A673 (cell line): Measurements from ENCODE around the gene POLE4. TPM values are rescaled to one million over a fixed set of nuclear protein-coding genes. Genes with fewer than 3 reads are reported as not detected.

Experiments used
- BruUV-seq: library from RNA; stranded (reverse); fragments of 400-500 nt; replicated peaks from 2 replicates; lab custom pipeline; 2021; lab: Mats Ljungman, UMichigan
- CTCF ChIA-PET: fragments of 300-600 bp; sonication (Branson Sonifier 250); formaldehyde crosslinking; loops from one replicate; lab custom pipeline; 2022; ENCODE audit warnings: antibody characterized with exemption; lab: Charles Lee
- POLR2A ChIA-PET: fragments of 300-600 bp; sonication (Branson Sonifier 250); formaldehyde crosslinking; loops from one replicate; lab custom pipeline; 2022; ENCODE audit warnings: antibody characterized with exemption; ENCODE audit not compliant: low non-redundant PET; lab: Charles Lee
- DNase-seq: peaks from one replicate; pipeline ENCODE4 v3.0.0-alpha.2; 2015; ENCODE audit warnings: low spot score
- H3K27ac ChIP-seq: fragments of 200-600 bp; sonication (generic); 2 replicates; pipeline ENCODE4 v1.5.1; 2016; ENCODE audit warnings: mixed run types, low read depth, mild to moderate bottlenecking, mixed read lengths, antibody characterized with exemption, low read length; ENCODE audit not compliant: poor library complexity, severe bottlenecking
- H3K27me3 ChIP-seq: fragments of 200-600 bp; sonication (generic); replicated peaks from 2 replicates; pipeline ENCODE4 v1.6.1; 2017; ENCODE audit warnings: mixed run types, low read depth, mild to moderate bottlenecking, mixed read lengths, antibody characterized with exemption, low read length; ENCODE audit not compliant: insufficient read depth, poor library complexity
- H3K36me3 ChIP-seq: fragments of 200-600 bp; sonication (generic); 2 replicates; pipeline ENCODE4 v1.6.1; 2016; ENCODE audit warnings: mixed run types, mild to moderate bottlenecking, mixed read lengths, antibody characterized with exemption, low read length; ENCODE audit not compliant: insufficient read depth, poor library complexity, severe bottlenecking
- H3K4me1 ChIP-seq: fragments of 200-600 bp; sonication (generic); 2 replicates; pipeline ENCODE4 v1.6.1; 2017; ENCODE audit warnings: mixed run types, mild to moderate bottlenecking, mixed read lengths, antibody characterized with exemption, low read length; ENCODE audit not compliant: insufficient read depth, poor library complexity, severe bottlenecking
- H3K4me3 ChIP-seq: fragments of 200-600 bp; sonication (generic); 2 replicates; pipeline ENCODE4 v1.5.1; 2016; ENCODE audit warnings: low read depth, mixed run types, mild to moderate bottlenecking, mixed read lengths, low read length; ENCODE audit not compliant: poor library complexity, severe bottlenecking
- H3K9me3 ChIP-seq: fragments of 200-600 bp; sonication (generic); 2 replicates; pipeline ENCODE4 v1.6.1; 2016; ENCODE audit warnings: mixed run types, low read depth, mild to moderate bottlenecking, mixed read lengths, antibody characterized with exemption, low read length; ENCODE audit not compliant: poor library complexity, severe bottlenecking
- CTCF ChIP-seq: fragments of 300-800, 200-600 bp; sonication (generic); conservative IDR thresholded peaks from 2 replicates; pipeline ENCODE4 v1.5.1; 2017; ENCODE audit warnings: low read depth, mild to moderate bottlenecking, antibody characterized with exemption, low read length, moderate library complexity, mixed read lengths
- EZH2 ChIP-seq: fragments of 200-600 bp; sonication (generic); IDR thresholded peaks from 2 replicates; pipeline ENCODE4 v1.6.1; 2017; ENCODE audit warnings: borderline replicate concordance, low read depth, mild to moderate bottlenecking, mixed read lengths, antibody characterized with exemption, low read length; ENCODE audit not compliant: poor library complexity, severe bottlenecking
- intact Hi-C: fragments of 100-400 bp; cut with micrococcal nuclease; formaldehyde crosslinking; loops from one replicate; pipeline ENCODE4 v1.10.0; 2022; ENCODE audit not compliant: unreplicated experiment
- total RNA-seq: library from RNA; stranded (reverse); gene quantifications from 2 replicates; pipeline ENCODE4 v1.2.3, GENCODE V29; 2021

Gene POLE4
- total RNA-seq, 1 experiment from 2014 or later, result 60.6 TPM

GRCh38 chr2:74999468-74999867 is 41.0 kb downstream of the POLE4 start:
- BruUV-seq, result no TSS peak
- Histone ChIP-seq H3K4me1 (no peaks in the 10 kb centered on the region), H3K27me3 (no peaks in the 10 kb centered on the region), H3K9me3 (no peaks in the 10 kb centered on the region), H3K27ac (no peak overlapping the region), H3K36me3 (no peaks in the 10 kb centered on the region), H3K4me3 (no peak overlapping the region)
- intact Hi-C loops, result no loop called here
- TF ChIP-seq EZH2, result no peak
- no peak for TF ChIP-seq CTCF
- DNase-seq, result no peak
- CTCF ChIA-PET, result no interaction called here
- POLR2A ChIA-PET, result no interaction called here

- POLR2A ChIA-PET, result no interaction called here
- H3K4me3 ChIP-seq, result no peak overlapping the region
- intact Hi-C loops, result no loop called here
- H3K36me3 ChIP-seq, result no peaks in the 10 kb centered on the region
- no peak for DNase-seq
- H3K27me3 ChIP-seq, result no peaks in the 10 kb centered on the region
- no peaks in the 10 kb centered on the region for H3K9me3 ChIP-seq
- BruUV-seq, result no TSS peak
- CTCF ChIA-PET, result no interaction called here
- TF ChIP-seq EZH2 (no peak), CTCF (no peak)
- no peak overlapping the region for H3K27ac ChIP-seq
- no peaks in the 10 kb centered on the region for H3K4me1 ChIP-seq
Observed at GRCh38 chr2:75002007-75002406, 43.6 kb downstream of the POLE4 start.

- DNase-seq, result no peak
- H3K4me1 ChIP-seq, result no peaks in the 10 kb centered on the region
- H3K36me3 ChIP-seq, result no peaks in the 10 kb centered on the region
- no TSS peak for BruUV-seq
- no peaks in the 10 kb centered on the region for H3K9me3 ChIP-seq
- CTCF ChIA-PET, result no interaction called here
- no peaks in the 10 kb centered on the region for H3K27me3 ChIP-seq
- H3K4me3 ChIP-seq, result no peak overlapping the region
- intact Hi-C loops, result no loop called here
- TF ChIP-seq CTCF (no peak), EZH2 (no peak)
- POLR2A ChIA-PET, result interaction anchor here (0.6 kb wide), 1 partner anchor 87 kb away, joined by 3 read pairs; no protein-coding TSS in a partner anchor
- no peak overlapping the region for H3K27ac ChIP-seq
Observed at GRCh38 chr2:75003276-75003675, 44.8 kb downstream of the POLE4 start.
